ENCODE measurements around the gene ANXA1.

ANXA1 gene

DNA sequence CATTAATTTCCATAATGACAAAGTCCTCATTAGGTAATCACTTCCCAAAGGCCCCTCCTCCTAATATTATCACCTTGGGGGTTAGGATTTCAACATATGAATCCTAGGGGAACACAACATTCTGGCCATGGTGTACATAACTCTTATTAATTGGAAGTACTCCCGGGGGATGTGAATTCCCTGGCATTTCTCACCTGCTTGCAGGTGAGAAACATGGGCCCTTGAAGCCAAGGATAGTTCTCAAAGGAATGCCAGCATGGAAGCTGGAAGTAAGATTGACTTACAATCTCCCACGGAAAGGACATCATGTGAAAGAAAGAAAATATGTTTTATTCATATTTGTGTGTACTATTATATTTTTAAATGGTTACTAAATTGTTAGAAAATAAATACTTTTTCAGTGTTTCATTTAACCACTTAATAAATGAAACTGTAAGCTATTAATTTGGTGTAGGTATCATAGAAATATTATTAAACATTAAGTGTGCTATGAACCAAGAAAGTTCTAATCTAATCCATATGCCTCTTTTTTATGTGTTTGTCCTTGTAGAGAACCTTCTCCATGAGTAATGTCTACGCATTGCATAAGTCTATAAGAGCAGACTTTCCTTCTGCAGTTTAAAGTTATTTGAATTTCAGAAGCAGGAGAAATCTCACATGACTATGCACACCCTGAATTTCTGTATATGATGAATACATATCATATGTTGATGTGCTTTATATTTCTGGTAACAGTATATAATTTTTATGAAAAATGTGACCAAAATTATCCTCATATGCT is 59.4 kb downstream of the ANXA1 start:
- DNase-seq (ENCODE audit: low read depth in 2 of 2): no peak

DNA sequence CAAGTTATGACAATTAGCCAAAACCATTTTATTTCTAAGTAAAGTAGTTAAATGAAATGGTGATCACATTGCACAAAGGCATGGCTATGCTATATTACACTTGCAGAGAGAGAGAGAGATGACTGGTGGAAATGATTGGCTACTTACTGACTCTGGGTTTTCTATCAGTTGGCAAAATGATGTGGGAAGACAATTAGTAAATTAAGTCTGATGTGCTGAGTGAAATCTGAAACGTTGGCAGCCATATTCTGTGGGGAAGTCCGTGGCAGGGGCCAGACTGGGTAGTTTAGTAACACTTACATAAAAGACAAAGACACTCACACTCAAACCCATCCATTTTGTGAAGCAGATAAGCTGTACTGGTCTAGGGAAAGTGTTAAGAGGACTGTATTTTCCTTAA is 61.6 kb downstream of the ANXA1 start:
- DNase-seq (ENCODE audit: low read depth in 2 of 2): no peak

DNA sequence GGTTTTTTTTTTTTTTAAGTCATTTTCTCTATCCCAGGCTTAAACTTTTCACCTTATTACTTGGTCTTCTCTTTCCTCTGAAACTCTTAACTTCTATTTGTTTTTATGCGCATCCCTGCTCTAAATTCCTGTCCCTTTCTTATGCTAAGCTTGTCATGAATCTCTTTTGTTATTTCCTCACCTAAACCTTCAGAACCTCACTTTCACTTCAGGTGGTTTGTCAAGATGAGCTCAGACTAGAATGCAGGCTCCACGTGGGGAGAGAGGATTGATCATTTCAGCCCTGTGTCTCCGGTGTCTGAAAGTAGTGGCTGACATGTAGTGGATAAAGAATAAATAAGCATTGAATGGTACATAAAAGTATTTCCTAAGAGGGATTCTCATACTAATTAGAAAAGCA is 63.6 kb downstream of the ANXA1 start:
- no peak for DNase-seq (ENCODE audit: low read depth in 2 of 2)

DNA sequence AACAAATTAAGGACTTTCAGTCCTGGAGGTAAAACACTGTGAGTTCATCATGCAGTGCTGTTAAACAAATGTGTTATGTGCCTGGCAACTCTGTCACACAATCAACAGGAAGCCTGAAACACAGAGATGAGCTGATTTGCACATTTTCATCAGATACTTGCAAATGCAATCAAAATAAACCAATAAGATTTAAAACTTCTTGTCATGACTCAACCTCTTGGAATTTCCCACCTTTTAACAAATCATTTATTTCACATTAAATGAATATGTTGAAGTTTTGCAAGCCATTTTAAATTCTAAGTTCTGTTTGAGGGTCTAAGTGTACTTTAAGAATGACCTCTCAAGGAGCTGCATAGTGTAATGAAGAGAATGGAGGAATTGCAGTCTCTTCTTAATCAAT is 64.4 kb downstream of the ANXA1 start:
- no peak for DNase-seq (ENCODE audit: low read depth in 2 of 2)

Data from stimulated activated CD8-positive, alpha-beta memory T cell treated with anti-CD3 and anti-CD28 coated beads, Interleukin-7, amount 100 ng/mL, for 1 hour (primary cell).